Ectodermal cell (in vitro differentiated cells): Measurements from ENCODE around the gene INKA1.

Experiments used
- H3K27ac ChIP-seq: 2 replicates; pipeline ENCODE4 v1.7.0; 2013; ENCODE audit warnings: mild to moderate bottlenecking, low read depth, low read length; ENCODE audit not compliant: insufficient read depth, poor library complexity, severe bottlenecking
- H3K27me3 ChIP-seq: 2 replicates; pipeline ENCODE4 v1.7.0; 2013; ENCODE audit warnings: mild to moderate bottlenecking, low read length; ENCODE audit not compliant: insufficient read depth, control insufficient read depth, poor library complexity, severe bottlenecking
- H3K36me3 ChIP-seq: one replicate; pipeline ENCODE4 v1.7.0; 2013; ENCODE audit warnings: low read length; ENCODE audit not compliant: control insufficient read depth, insufficient read depth
- H3K4me1 ChIP-seq: one replicate; pipeline ENCODE4 v1.7.0; 2013; ENCODE audit warnings: low read length; ENCODE audit not compliant: control insufficient read depth, insufficient read depth
- H3K4me3 ChIP-seq: 2 replicates; pipeline ENCODE4 v1.7.0; 2013; ENCODE audit warnings: low read depth, low read length, control low read depth; ENCODE audit not compliant: insufficient read depth
- H3K9me3 ChIP-seq: 2 replicates; pipeline ENCODE4 v1.7.0; 2013; ENCODE audit warnings: mild to moderate bottlenecking, low read length, moderate library complexity; ENCODE audit not compliant: control insufficient read depth
- WGBS, 2 experiments: methylation state at CpG; one replicate each; pipeline ENCODE4 v1.1.7; 2013; ENCODE audit warnings: missing lambda C conversion rate in 2 of 2; 5-methylcytosine and 5-hydroxymethylcytosine counted together

The INKA1 gene

GRCh38 chr3:49842843-49843517 lies 39.9 kb downstream of the INKA1 start:
- no peaks in the 10 kb centered on the region for H3K9me3 ChIP-seq
- H3K27me3 ChIP-seq = no peaks in the 10 kb centered on the region
- WGBS, 2 experiments = 86 to 89% methylated on average over 3 of the region's 3 CpGs
- H3K36me3 ChIP-seq = peaks cover 21% of the 10 kb centered on the region
- H3K27ac ChIP-seq = no peak overlapping the region
- no peak overlapping the region for H3K4me3 ChIP-seq
- H3K4me1 ChIP-seq = no peaks in the 10 kb centered on the region

DNA sequence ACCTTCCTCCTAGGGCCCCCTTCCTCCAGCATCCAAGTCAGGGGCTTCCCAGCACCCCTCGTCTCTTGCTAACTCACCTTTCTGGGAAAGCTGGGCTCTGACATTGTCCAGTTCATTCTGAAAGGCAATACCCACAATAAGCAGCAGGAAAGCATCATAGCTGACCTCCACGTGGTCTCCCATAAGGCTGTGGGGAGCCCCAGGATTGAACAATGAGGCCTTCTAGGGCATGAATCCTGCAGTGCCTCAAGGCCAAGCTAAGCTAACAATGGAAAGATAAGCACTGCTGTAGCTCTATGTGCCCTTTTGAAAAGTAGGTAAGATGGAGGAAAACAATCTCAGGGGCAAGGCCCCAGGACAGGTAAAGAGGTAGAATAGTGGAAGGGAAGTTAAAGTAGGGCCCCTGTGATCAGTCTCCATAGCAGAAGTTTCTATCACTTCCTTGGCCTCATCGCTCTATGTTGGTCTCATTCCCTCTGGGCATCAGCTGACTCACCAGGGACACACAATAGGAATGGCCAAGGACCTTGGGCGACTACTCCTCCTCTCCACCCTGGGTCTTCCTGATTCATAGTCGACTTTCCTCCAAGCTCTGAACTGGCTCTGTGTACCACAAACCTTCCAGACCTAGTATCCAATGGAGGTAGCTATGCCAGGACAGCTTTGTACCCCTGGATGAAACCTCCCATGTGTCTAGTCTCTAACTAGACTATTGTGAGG lies 41.6 kb downstream of the INKA1 start:
- H3K9me3 ChIP-seq = no peaks in the 10 kb centered on the region
- peaks cover 21% of the 10 kb centered on the region for H3K36me3 ChIP-seq
- no peak overlapping the region for H3K4me3 ChIP-seq
- 81 to 84% methylated on average over 5 of the region's 5 CpGs for WGBS, 2 experiments
- no peaks in the 10 kb centered on the region for H3K27me3 ChIP-seq
- no peak overlapping the region for H3K27ac ChIP-seq
- no peaks in the 10 kb centered on the region for H3K4me1 ChIP-seq

DNA sequence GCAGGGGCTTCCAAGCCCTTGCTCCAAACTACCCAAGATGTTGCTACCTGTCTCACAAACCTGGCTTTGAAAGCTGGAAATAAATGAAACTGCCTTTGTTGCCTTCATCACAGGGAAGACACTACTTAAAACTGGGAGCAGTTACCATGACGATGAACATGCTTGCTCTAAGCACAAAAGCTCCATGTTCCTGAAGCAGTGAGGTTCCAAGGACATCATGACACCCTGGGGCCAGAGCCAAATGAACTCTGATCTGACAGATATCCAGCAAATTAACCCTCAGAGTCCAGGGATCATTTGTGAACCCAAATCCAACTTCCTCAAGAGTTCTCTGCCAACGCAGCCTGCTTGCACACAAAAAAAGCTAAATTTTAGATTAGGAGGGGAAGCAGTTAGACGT lies 42.6 kb downstream of the INKA1 start:
- H3K9me3 ChIP-seq = no peaks in the 10 kb centered on the region
- no peaks in the 10 kb centered on the region for H3K27me3 ChIP-seq
- H3K4me3 ChIP-seq = no peak overlapping the region
- no peaks in the 10 kb centered on the region for H3K4me1 ChIP-seq
- peaks cover 21% of the 10 kb centered on the region for H3K36me3 ChIP-seq
- 91 to 96% methylated on average over 3 of the region's 3 CpGs for WGBS, 2 experiments
- H3K27ac ChIP-seq = no peak overlapping the region
